Measurements from ENCODE around the gene MX2.

The MX2 gene

DNA sequence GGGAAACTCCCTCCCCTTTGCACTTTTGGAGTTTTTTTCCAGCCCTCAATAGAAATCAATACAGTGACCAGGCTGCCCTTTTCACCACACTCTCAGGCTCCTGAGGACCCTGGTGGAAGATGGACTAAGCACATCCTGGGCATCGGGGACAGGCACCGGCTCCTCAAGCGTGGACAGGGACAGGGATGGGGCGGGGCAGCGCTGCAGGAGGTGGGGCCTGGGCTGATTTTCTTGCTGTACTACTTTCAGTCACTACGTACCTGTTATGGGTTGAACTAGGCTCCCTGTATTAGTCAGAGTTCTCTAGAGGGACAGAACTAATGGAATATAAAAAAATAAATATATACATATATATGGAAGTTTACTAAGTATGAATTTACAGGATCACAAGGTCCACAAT, 2.5 kb downstream of the MX2 start:
- DNase-seq (ENCODE audit: low read depth in 2 of 2), result no peak

DNA sequence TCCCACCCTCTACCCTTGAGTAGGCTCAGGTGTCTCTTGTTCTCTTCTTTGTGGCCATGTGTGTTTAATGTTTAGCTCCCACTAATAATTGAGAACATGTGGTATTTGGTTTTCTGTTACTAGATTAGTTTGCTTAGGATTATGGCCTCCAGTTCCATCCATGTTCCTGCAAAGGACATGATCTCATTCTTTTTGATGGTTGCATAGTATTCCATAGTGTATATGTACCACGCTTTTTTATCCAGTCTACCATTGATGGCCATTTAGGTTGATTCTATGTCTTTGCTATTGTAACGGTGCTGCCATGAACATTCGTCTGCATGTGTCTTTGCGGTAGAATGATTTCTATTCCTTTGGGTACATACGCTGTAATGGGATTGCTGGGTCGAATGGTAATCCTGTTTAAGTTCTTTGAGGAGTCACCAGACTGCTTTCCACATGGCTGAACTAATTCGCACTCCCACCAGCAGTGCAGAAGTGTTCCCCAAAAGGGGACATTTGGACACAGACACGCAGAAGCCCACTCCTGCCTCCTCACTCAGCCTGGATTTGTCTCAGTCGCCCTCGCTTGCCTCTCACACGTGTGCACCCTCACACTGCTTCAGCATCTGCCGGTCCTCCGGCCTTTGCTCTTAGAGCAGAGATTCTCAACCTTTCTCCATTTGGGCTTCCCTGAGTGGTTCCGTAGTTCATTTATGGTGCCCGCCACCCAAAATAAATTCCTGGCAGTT, 3.7 kb downstream of the MX2 start:
- no peak for DNase-seq (ENCODE audit: low read depth in 2 of 2)

DNA sequence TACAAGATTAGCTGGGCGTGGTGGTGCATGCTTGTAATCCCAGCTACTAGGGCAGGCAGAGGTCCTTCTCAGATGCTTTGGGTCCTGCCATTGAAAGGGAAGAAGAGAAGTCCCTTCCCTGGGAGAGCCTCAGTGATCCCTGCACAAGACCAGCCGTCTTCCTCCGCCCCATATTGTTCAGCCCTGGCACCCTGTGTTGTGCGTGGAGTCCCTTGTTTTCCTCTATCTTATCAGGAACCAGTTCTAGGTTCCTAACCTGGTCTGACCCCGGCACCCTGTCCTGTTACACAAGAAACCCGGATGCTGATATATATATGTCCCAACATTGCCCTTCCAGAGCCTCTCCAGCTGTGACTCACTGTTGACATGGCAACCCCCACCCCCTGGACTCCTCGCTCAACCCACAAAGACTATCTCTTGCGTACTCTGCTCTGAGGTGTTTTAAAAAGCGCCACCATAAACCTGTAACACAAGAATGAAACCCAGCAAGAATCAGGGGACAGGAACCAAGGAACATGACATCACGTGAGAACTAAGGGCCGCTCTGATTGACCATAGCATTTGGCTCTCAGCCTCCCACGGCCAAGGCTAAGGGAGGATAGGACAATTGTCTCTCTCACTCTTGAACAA, 4.8 kb downstream of the MX2 start:
- no peak for DNase-seq (ENCODE audit: low read depth in 2 of 2)

DNA sequence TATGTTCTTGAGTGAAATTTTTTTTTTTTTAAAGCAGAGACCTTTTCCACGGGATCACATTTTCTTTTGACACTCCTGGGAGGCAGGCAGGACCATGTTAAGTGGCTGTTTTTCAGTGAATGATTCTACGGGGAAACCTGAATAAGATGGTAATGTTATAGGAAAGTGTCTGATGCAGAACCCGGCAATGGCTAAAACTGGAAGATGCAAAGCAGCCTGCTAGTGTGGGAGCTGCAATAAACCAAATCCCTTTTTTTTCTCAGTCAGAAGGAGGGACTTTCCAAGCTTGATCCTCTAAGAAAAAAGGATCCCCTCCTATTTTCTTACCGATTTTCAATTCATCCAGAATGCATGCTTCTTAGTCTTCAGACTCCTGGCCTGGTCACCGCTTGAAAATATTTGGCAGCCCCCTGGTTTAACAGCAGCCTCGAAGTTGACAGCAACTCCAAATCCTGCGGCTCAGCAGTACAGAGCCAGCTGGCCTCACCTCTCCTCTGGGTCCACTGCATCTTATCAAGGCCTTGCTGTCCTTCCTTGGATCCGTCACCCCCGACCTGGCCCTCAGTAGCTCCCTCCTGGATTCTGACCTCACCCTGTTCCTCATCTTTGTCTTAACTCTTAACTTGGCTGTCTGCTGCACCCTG, 5.6 kb downstream of the MX2 start:
- no peak for DNase-seq (ENCODE audit: low read depth in 2 of 2)

DNA sequence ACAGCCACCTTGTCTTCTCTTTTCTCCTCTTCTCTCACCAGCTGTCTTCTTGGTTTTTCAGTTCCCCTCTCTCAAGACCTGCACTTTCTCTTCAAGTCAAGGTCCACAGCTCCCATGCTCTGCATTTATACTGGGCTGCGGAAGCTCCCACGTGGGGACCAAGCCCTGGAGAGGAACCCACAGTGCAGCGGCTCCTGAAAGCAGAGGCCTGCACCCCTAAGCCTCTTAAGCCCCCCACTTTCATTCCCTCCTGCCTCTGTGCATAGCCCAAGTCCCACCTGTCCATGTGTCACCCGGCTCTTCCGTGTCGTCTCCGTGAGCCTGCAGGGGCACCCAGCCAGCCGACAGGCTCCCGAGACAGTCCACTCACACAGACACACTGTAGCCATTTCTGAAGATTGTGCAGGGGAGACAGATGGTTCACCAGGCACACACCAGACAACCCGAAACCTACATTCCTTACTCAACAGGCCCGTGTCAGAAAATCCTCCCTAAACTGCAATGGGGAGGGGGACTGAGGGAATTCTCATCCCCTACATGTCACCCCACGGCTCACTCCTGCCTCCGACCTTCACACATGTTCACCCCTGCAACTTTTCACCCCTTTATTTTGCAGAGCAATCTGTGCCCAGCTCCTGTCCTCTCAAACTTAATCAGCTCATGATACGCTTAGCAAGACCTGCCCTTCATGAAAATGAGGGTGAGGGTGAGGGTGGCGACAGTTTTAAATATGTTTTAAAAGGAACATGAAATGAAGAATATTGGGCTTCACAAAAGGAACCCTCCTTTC, 6.3 kb downstream of the MX2 start:
- no peak for DNase-seq (ENCODE audit: low read depth in 2 of 2)

DNA sequence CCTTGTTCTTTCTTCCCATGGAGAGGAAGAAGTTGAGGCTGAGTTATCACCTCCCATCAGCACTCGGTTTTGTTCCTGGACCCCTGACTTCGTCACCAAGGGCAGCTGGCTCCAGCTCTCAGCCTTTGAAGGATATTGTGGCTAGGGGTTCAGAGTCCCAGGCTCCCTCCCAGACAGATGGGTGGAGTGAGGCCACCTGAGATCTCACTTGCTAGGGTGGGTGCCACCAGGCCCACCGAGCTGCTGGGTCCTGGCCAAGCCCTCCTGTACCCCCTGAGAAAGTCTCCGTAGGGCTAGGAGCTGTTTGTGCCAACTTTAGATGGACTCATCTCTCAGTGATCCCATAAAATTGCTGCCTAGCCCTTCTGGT, 6.9 kb downstream of the MX2 start:
- no peak for DNase-seq (ENCODE audit: low read depth in 2 of 2)

DNA sequence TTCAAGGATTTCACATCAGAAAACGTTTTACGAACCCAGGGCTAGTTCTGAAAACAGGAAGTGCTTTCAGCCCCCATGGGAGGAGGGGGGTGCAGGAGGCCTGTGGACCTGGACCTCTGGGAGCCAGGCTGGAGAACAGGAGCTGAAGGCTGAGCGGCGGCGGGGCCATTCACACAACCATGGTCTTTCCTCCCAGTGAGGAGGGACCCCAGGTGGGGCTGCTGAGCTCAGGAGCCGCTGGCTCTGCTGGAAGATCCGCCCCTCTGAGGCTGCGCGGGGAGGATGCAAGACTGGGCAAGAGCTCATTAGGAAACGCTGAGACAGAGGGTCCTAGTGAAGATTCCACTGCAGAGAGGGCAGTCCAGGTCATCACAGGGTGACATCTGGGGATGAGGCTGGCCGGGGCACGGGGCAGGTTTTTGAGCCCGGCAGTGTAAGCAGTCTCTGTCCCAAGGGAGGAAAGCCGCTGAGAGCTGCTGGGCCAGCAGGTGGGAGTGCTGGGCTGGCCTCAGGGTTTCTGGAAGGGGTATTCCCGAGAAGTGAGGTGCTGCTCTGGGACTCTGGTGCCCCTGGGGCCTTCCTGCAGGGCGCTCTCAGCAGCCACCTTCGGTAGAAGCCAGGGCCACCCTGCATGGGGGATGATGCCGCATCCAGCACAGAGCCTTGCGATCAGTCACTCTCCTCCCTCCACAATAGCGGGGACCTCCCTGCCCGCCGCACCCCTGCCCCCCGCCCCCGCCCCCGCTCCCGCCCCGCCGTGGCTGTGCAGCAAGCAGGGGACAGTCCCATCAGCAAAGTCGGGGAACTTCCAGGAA, 7.5 kb downstream of the MX2 start:
- peak in 1 of 2 donors; percentile 9 for DNase-seq (ENCODE audit: low read depth in 2 of 2)

DNA sequence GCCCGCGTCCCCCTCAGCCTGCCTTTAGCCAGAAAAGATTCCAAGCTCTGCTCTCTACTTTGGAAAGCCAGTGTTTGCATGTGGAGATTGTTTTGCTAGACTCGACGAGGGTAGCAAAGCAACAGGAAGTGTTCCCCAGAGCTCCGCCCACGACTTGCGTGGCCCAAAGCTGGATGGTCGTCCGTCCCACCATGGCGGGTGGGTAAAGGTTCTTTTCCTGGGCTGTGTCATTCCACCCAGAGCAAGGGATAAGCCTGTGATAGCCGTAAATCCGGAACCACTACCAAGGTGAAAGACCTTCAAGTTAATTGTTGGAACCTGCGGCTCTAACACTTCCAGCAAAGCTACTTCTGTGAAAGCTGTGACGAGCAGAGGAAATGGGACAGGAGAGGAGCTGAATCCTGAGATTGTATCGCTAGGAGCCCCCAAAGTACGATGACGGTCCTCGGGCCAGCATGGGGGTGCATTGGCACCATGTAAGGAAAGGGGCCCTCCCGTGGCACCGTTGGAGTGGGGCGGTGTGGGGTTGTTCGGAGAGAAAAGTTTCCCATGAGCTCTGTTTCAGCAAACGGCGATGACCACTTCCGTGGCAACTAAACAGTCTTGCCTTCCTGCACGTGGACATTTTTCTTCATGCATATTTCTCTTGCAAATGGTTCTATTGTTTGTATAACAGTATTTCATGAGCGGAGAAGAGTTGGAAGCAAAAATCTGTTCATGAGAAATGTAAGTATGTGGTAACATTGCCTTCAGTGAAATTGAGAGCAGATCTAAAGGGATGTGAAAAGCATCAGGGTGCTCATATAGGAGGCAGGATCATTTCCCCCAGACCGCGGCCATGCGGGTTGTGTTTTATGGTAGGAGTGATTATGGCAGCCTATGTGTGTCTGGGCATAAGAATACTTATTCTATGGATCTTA, 8.4 kb downstream of the MX2 start:
- DNase-seq (ENCODE audit: low read depth in 2 of 2), result peak in 1 of 2 donors; percentile 22

DNA sequence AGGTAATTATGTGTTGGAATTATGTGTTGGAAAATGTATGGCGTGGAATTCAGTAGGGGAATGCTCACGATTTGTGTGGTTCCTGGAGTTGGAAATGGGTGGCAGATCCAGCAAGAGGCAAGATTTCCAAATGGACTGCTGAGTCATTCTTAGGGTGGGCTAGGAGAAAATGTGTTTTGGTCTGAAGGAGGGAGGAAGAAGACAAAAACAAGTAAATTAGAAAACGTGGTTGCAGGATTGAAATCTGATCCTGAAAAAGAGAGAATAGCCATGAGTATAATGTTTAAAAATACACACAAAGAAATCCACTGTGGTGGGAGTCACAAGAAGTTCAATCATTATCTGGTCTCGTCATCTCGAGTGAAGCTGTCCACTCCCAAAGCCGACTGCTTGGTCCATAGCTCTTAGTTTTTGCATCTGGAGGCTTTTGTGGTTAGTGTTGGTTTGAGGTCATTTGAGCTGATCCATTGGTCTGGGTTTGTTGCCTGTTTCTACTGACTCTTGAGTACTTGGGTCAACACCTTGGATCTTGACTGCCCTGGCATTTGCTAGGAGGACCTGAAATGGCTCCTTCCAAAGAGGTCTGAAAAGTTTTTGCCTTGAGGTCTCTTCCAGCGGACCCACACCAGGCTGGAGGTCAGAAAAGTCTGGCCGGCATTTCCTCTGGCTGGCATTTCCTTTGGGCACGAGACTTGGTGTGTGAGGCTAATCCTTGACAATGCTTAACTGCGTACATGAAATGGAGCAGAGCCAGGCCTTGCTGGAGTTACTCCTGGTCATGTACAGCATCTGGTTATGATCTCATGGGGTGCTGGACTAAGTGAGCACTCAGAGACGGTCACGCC, 9.2 kb downstream of the MX2 start:
- no peak for DNase-seq (ENCODE audit: low read depth in 2 of 2)

DNA sequence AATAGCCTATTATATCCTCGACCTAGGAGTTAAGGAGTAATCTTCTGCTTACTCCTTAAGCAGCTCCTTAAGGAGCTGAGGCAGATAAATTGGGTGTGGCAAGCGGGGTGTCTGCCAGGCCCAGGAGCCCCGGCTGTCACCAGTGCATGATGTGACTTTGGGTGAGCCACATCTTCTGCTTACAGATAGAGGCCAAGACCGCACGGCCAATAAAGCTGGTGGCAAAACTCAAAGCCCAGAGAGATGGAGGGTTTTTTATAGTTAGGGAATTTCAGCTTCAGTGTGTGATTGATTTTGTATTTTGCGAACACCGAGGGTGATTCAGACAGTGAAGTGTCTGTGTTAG, 9.8 kb downstream of the MX2 start:
- no peak for DNase-seq (ENCODE audit: low read depth in 2 of 2)

DNA sequence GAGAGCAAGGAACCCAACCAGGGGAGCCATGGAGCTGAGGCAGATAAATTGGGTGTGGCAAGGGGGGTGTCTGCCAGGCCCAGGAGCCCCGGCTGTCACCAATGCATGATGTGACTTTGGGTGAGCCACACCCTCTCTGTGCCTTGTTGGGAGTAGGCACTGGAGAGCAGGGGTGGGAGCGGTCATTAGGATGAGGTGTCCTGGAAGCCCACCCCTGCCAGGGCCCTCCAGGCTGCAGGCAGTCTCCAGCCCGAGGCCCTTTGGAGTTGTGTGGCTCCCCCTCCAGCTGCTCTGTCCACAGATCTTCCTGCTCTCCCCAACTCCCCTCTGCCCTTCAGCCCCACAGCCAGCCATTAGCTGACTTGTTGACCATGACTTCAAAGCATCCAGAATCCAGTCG, 11.4 kb downstream of the MX2 start:
- DNase-seq (ENCODE audit: low read depth in 2 of 2), result no peak

DNA sequence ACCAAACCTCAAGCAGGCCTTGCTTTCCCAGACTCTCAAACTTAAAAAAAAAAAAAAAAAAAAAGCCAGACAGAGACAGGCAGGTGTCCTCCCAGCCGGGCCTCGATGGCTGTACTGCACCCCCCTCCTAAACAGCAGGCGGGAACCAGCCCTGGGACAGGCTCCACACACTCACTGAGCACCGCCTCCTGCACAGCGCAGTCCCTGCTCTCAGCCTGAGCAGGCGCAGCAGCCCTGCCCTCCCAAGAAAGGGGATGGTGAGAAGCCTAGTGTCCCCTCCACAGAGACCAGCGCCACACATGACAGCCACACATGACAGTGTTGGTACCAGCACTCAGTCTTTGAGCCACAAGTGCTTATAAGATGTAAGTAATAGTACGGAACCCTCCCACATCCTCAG, 11.9 kb downstream of the MX2 start:
- no peak for DNase-seq (ENCODE audit: low read depth in 2 of 2)

DNA sequence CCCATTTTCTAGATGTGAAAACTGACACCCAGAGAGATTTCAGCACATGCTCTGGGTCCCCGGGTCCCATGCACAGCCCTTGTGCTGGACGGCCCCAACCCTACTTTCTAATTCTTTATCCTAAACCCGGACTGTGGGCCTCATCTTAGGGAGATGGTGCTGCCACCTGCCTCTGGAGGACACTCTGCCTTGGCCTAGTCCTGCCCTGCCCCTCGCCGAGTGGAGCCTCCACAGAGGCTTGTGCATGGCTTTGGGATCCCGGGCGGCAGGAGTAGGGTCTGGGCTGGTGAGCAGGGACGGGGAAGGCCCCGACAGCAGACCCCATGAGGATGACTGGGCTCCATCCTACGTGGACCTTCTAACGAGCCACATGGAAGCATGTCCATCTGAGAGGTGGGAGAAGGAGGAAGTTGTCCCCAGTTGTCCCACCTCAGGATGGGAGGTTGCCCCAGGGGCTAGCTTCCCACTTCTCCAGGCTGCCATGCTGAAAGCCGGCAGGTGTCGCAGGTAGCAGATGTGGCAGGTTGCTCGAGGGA, 12.4 kb downstream of the MX2 start:
- no peak for DNase-seq (ENCODE audit: low read depth in 2 of 2)

DNA sequence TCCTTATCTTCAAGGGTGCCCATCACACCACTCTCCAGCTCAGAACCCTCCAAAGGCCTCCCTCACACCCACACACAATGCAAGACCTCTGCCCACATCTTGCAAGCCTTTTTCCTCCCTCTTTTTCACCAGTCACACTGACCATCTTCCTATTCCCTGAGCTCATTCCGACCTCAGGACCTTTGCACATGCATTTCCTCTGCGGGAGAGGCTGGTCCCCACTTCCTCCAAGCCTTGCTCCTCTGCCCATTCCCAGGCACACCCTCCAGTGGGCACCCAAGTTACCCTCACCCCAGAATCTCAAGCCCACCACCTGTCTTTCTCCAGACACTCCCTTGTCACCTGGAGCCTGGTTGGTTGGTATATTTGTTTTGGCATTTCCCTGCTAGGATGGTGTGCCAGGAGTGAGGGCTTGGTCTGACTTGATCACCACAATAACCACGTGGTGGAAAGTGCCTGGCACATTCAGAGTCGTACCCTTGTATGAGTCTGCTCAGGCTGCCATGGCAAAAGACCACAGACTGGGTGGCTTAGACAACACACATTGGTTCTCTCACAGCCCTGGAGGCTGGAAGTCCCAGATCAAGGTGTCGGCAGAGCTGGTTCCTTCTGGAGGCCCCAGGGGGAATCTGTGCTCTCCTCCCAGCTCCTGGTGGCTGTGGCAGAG, 13.2 kb downstream of the MX2 start:
- no peak for DNase-seq (ENCODE audit: low read depth in 2 of 2)

DNA sequence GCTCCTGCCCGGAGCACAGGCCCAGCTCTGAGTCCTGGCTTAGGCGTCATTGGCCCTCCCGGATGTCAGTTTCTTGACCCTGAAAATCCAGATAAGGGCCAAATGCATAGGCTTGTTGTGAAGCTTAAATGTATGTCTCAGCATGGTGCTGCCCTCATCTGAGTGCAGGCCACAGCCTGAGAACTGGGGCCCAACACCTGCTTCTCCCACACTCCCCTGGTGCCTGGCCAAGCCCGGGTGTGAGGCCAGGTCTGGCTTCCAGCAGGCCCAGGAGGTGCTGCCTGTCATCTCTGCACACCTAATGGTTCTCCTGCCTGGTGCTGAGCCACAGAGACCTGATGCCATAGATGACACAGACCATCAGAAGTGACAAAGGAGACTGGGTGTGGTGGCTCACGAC, 14.0 kb downstream of the MX2 start:
- DNase-seq (ENCODE audit: low read depth in 2 of 2), result no peak

DNA sequence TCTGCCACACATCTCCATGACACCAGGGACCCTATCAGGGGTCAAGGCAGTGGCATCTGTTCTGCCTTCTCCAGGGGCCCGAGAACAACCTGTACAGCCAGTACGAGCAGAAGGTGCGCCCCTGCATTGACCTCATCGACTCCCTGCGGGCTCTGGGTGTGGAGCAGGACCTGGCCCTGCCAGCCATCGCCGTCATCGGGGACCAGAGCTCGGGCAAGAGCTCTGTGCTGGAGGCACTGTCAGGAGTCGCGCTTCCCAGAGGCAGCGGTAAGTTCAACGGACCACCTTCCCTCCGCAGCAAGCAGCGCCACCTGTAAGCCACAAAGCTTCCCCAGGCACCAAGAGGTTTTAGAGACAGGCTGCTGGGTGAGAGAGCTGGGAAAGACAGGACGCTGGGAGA, 15.9 kb downstream of the MX2 start:
- no peak for DNase-seq (ENCODE audit: low read depth in 2 of 2)

DNA sequence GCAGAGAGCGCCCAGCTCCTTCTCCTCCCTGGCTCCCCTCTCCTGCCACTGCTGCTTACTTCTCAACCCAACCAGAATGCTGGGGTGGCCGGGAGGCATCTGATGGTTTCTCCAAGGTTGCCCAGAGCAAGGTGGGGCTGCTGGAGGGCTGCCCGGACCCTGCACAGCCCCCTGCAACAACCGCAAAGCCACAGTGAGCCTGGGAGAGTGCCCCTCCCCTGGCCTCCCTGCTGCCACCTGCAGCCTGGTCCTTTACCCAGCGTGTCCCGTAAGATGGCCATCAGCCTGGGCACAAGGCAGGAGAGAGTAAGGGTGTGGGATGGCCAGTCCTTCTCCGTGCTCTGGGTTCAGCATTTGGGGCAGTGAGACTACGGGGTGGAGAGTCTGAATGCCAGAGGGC, 17.0 kb downstream of the MX2 start:
- DNase-seq (ENCODE audit: low read depth in 2 of 2), result no peak

DNA sequence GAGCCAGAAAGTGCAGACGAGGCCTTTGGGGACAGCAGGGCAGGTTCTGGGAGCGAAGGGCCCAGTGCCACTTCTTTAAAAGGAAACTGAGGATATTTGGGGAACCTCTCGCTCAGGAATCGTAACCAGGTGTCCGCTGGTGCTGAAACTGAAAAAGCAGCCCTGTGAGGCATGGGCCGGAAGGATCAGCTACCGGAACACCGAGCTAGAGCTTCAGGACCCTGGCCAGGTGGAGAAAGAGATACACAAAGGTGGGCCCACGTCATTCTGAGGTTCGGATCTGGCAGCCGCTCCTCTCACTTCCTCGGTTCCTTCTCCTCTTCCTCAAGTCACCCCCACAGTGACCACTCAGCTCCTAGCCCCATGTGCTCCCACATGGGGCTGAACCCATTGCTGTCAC, 18.1 kb downstream of the MX2 start:
- DNase-seq (ENCODE audit: low read depth in 2 of 2), result no peak

DNA sequence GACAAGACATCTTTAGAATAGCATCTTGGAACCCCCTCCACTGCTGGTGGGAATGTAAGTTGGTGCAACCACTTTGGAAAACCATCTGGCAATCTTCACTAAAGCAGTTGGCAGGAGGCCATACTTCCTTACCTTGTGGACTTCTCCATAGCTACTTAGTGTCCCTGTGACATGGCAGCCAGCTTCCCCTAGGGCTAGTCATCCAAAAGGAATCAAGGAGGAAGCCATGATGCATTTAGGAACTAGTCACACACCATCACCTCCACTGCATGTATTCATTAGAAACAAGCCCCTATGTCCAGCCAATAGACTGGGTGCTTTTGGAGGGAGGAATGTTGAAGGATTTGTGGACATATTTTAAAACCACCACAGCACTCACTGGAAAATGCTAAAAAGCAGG, 19.9 kb downstream of the MX2 start:
- DNase-seq (ENCODE audit: low read depth in 2 of 2), result no peak
